ENCODE measurements around the gene KLK7.

KLK7 gene

GRCh38 chr19:50983625-50984292 lies at the start of gene KLK7:
Gene KLK7, minus strand, starts transcription at chr19:50983917. Its CDS starts 1,518 bp downstream, at chr19:50982399.
- no peaks in the 10 kb centered on the region for H3K36me3 ChIP-seq (ENCODE audit: control insufficient read depth, insufficient read depth, low read length)
- H3K9ac ChIP-seq (ENCODE audit: low read length), result no peak within 1 kb of the TSS
- H3K4me1 ChIP-seq (ENCODE audit: control insufficient read depth, insufficient read depth, low read length), result peaks cover 6% of the 10 kb centered on the region
- H3K9me3 ChIP-seq (ENCODE audit: control insufficient read depth, low read length), result no peaks in the 10 kb centered on the region
- peaks cover 18% of the 10 kb centered on the region for H3K27me3 ChIP-seq (ENCODE audit: control insufficient read depth, insufficient read depth, low read length)
- no peak within 1 kb of the TSS for H3K4me3 ChIP-seq (ENCODE audit: low read length)

DNA sequence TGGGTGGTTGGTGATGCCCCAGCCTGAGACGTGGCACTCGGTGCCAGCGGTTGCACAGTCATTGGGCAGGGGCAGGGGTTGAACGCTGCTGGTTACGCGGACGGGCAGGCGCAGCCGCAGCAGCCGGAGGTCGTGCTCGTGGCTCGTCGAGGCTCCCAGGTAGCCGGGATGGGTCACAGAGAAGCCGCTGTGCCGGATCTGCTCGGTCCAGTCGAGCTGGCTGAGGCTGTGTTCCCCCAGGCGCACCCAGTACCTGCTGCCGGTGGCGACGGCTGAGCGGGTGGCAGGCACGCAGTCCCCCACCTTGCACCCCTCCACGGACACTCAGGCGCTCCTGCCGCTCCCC lies 48.1 kb upstream of the KLK7 start:
- peaks cover 1% of the 10 kb centered on the region for H3K4me1 ChIP-seq (ENCODE audit: control insufficient read depth, insufficient read depth, low read length)
- H3K9me3 ChIP-seq (ENCODE audit: control insufficient read depth, low read length), result no peaks in the 10 kb centered on the region
- H3K36me3 ChIP-seq (ENCODE audit: control insufficient read depth, insufficient read depth, low read length), result no peaks in the 10 kb centered on the region
- H3K4me3 ChIP-seq (ENCODE audit: low read length), result no peak overlapping the region
- no peak overlapping the region for H3K9ac ChIP-seq (ENCODE audit: low read length)
- peaks cover 3% of the 10 kb centered on the region for H3K27me3 ChIP-seq (ENCODE audit: control insufficient read depth, insufficient read depth, low read length)

- Histone ChIP-seq H3K4me1 (ENCODE audit: control insufficient read depth, insufficient read depth, low read length) (peaks cover 6% of the 10 kb centered on the region), H3K36me3 (ENCODE audit: control insufficient read depth, insufficient read depth, low read length) (no peaks in the 10 kb centered on the region), H3K9ac (ENCODE audit: low read length) (no peak overlapping the region), H3K9me3 (ENCODE audit: control insufficient read depth, low read length) (no peaks in the 10 kb centered on the region), H3K27me3 (ENCODE audit: control insufficient read depth, insufficient read depth, low read length) (peaks cover 3% of the 10 kb centered on the region), H3K4me3 (ENCODE audit: low read length) (no peak overlapping the region)
These were observed 47.6 kb upstream of the KLK7 start for GRCh38 chr19:51031220-51031879.

DNA sequence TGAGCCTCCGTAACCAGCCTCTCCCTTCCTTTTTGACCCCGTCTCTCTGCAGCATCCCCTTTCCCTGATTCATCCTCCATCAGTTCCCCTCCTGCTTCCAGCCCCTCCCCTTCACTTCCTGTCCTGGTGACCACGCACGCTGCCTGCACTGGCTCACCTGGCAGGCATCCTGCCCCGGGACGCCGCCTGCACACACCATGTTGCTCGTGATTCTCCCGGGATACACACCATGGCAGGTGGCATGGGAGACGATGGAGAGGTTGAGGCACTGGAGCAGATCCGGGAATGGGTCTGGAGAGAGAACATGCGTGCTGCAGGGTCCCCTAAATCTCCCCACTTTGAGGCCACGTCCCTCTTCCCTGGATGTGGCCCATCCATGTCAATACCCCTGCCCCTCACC lies 46.9 kb upstream of the KLK7 start:
- peaks cover 3% of the 10 kb centered on the region for H3K27me3 ChIP-seq (ENCODE audit: control insufficient read depth, insufficient read depth, low read length)

DNA sequence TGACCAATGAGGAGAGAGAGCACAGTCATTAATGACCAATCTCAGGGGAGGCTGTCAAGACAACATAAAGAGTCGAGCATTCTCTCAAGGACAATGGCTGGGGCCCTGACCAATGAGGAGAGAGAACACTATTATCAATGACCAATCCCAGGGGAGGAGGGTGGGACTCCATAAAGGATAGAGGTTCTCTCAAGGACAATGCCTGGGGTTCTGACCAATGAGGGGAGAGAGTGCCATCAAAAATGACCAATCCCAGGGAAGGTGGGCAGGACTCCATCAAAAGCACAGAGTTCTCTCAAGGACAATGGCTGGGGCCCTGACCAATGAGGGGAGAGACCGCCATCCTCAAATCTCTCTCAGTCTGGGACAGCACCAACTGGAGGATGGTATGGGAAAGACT lies 46.0 kb upstream of the KLK7 start:
- H3K27me3 ChIP-seq (ENCODE audit: control insufficient read depth, insufficient read depth, low read length), result peaks cover 3% of the 10 kb centered on the region
- H3K9ac ChIP-seq (ENCODE audit: low read length), result no peak overlapping the region
- no peak overlapping the region for H3K4me3 ChIP-seq (ENCODE audit: low read length)
- no peaks in the 10 kb centered on the region for H3K9me3 ChIP-seq (ENCODE audit: control insufficient read depth, low read length)
- no peaks in the 10 kb centered on the region for H3K36me3 ChIP-seq (ENCODE audit: control insufficient read depth, insufficient read depth, low read length)
- H3K4me1 ChIP-seq (ENCODE audit: control insufficient read depth, insufficient read depth, low read length), result peaks cover 15% of the 10 kb centered on the region

More for the DNA sequence above, 46.9 kb upstream of the KLK7 start:
- Histone ChIP-seq H3K36me3 (ENCODE audit: control insufficient read depth, insufficient read depth, low read length) (no peaks in the 10 kb centered on the region), H3K4me1 (ENCODE audit: control insufficient read depth, insufficient read depth, low read length) (peaks cover 11% of the 10 kb centered on the region), H3K4me3 (ENCODE audit: low read length) (no peak overlapping the region), H3K9me3 (ENCODE audit: control insufficient read depth, low read length) (no peaks in the 10 kb centered on the region), H3K9ac (ENCODE audit: low read length) (no peak overlapping the region)

GRCh38 chr19:51027873-51028272 lies 44.2 kb upstream of the KLK7 start:
- Histone ChIP-seq H3K9me3 (ENCODE audit: control insufficient read depth, low read length) (no peaks in the 10 kb centered on the region), H3K27me3 (ENCODE audit: control insufficient read depth, insufficient read depth, low read length) (peaks cover 3% of the 10 kb centered on the region)

DNA sequence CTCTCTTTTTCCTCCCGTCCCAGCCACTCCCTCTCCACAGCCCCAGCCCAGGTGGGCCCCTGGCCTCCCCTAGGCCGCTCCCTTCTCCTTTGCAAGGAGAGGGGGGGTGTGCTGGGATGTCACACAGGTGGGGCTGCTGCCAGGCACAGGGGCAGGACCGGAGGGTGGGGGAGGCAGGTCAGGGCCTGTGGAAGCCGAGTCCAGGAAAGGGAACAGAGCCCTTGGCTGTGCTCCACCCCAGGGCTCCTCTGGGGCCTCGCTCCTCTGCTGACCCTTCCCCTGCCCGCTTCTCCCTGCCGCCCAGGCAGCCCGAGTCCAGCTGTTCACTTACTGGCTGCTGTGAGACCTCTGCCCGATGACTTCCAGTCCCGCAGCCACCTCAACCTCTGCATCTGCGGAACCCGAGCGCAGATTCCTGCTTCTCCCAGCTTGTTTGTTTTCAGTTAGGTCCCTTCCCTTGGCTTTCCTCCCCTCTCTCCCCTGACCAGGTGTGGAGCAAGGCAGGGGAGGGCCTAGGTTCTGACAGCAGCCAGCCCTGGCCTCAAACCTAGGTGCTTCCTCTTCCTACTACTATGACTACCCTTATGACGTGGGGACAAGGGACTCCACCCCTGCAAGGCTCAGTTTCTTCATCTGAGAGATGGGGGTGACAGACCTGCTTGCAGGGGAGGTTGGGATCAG lies 43.5 kb upstream of the KLK7 start:
- Histone ChIP-seq H3K27me3 (ENCODE audit: control insufficient read depth, insufficient read depth, low read length) (peaks cover 3% of the 10 kb centered on the region), H3K36me3 (ENCODE audit: control insufficient read depth, insufficient read depth, low read length) (no peaks in the 10 kb centered on the region), H3K9me3 (ENCODE audit: control insufficient read depth, low read length) (no peaks in the 10 kb centered on the region), H3K4me1 (ENCODE audit: control insufficient read depth, insufficient read depth, low read length) (peaks cover 15% of the 10 kb centered on the region), H3K9ac (ENCODE audit: low read length) (peak overlapping the region; percentile 84), H3K4me3 (ENCODE audit: low read length) (peak overlapping the region; percentile 49)

More at GRCh38 chr19:51027873-51028272, 44.2 kb upstream of the KLK7 start:
- H3K4me3 ChIP-seq (ENCODE audit: low read length), result no peak overlapping the region
- H3K4me1 ChIP-seq (ENCODE audit: control insufficient read depth, insufficient read depth, low read length), result peaks cover 15% of the 10 kb centered on the region
- no peak overlapping the region for H3K9ac ChIP-seq (ENCODE audit: low read length)
- H3K36me3 ChIP-seq (ENCODE audit: control insufficient read depth, insufficient read depth, low read length), result no peaks in the 10 kb centered on the region

DNA sequence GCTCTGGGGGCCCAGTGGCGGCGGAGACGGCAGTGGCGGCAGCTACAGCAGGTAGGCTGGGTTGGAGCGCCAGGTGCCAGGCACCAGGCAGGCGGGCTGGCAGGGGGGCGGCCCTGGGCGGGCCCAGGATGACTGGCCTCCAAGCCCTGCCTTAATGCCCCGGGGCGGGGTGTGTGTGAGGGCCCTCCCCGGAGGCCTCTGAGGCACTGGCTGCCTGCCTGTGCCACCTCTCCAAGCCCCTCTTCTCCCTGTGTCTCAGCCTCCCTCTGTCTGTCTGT lies 42.8 kb upstream of the KLK7 start, which contains the start of gene KLK11:
Gene KLK11, minus strand, starts transcription at position 63 of the 278 bp plus-strand sequence. CDS start 985 bp downstream, outside the sequence.
- H3K9ac ChIP-seq (ENCODE audit: low read length), result peak within 1 kb of the TSS; percentile 84
- peak within 1 kb of the TSS; percentile 49 for H3K4me3 ChIP-seq (ENCODE audit: low read length)
- peaks cover 3% of the 10 kb centered on the region for H3K27me3 ChIP-seq (ENCODE audit: control insufficient read depth, insufficient read depth, low read length)
- H3K9me3 ChIP-seq (ENCODE audit: control insufficient read depth, low read length), result no peaks in the 10 kb centered on the region
- H3K4me1 ChIP-seq (ENCODE audit: control insufficient read depth, insufficient read depth, low read length), result peaks cover 15% of the 10 kb centered on the region
- H3K36me3 ChIP-seq (ENCODE audit: control insufficient read depth, insufficient read depth, low read length), result no peaks in the 10 kb centered on the region

DNA sequence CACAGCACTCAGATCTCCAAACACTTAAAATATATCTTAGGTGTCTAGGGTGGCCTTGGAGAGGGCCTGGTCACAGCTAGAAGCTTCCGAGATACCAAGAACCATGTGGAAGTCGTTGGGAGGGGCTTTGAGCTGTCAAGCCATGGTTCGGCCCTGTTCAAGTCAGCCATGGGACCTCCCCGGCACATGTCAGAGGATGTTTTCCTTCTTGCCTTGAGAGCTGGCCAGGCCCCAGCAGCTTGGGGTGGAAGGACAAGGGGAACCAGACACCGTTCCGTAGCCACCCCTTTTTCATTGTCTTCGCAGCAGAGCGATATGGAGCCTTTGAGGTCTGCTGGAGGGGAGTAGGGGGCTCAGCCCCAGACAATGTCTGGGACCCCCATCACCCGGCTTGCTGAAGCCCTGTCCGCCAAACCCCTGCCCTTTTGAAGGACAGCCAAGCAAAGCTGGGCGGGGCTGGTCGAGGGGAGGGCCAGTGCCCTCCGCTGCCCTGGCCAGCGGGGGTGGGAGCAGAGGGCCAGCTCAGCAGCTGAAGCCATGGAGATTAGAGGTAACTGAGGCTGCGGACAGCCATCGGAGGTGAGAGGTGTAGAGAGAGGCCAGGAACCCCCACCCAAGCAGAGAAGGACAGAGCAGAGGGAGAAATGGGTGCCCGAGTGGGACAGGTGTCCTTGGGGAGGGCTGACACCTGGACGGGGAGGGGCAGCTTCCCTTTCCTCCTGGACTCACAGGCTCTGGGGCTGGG lies 42.3 kb upstream of the KLK7 start:
- H3K27me3 ChIP-seq (ENCODE audit: control insufficient read depth, insufficient read depth, low read length), result peaks cover 3% of the 10 kb centered on the region
- H3K4me3 ChIP-seq (ENCODE audit: low read length), result peak overlapping the region; percentile 49

DNA sequence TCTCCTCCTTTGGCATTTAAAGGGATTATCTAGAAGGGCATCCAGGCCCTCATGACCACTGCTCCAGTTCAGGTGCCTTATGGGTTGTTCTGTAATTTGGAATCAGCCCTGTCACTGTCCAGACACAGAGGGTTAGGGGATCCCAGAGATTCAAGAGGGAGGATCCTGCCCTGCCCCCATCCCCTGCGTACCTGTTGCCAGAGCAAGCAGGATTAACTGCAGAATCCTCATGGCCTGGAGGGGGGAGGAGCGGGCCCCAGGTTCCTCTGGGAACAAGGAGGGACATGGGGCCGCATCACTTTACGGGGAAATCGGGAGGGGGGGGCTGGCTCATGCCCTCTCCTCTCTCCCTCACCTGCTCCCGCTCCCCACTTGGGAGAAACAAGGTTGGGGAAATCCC lies 41.7 kb upstream of the KLK7 start:
- Histone ChIP-seq H3K4me1 (ENCODE audit: control insufficient read depth, insufficient read depth, low read length) (peaks cover 15% of the 10 kb centered on the region), H3K27me3 (ENCODE audit: control insufficient read depth, insufficient read depth, low read length) (peaks cover 1% of the 10 kb centered on the region), H3K4me3 (ENCODE audit: low read length) (no peak overlapping the region), H3K36me3 (ENCODE audit: control insufficient read depth, insufficient read depth, low read length) (no peaks in the 10 kb centered on the region), H3K9me3 (ENCODE audit: control insufficient read depth, low read length) (no peaks in the 10 kb centered on the region), H3K9ac (ENCODE audit: low read length) (no peak overlapping the region)

More for the DNA sequence above, 42.3 kb upstream of the KLK7 start:
- Histone ChIP-seq H3K9ac (ENCODE audit: low read length) (peak overlapping the region; percentile 84), H3K36me3 (ENCODE audit: control insufficient read depth, insufficient read depth, low read length) (no peaks in the 10 kb centered on the region), H3K9me3 (ENCODE audit: control insufficient read depth, low read length) (no peaks in the 10 kb centered on the region), H3K4me1 (ENCODE audit: control insufficient read depth, insufficient read depth, low read length) (peaks cover 15% of the 10 kb centered on the region)

- Histone ChIP-seq H3K4me3 (ENCODE audit: low read length) (no peak overlapping the region), H3K9me3 (ENCODE audit: control insufficient read depth, low read length) (no peaks in the 10 kb centered on the region), H3K36me3 (ENCODE audit: control insufficient read depth, insufficient read depth, low read length) (no peaks in the 10 kb centered on the region), H3K9ac (ENCODE audit: low read length) (no peak overlapping the region), H3K4me1 (ENCODE audit: control insufficient read depth, insufficient read depth, low read length) (peaks cover 15% of the 10 kb centered on the region), H3K27me3 (ENCODE audit: control insufficient read depth, insufficient read depth, low read length) (peaks cover 6% of the 10 kb centered on the region)
These were observed 41.2 kb upstream of the KLK7 start for GRCh38 chr19:51024924-51025323.

DNA sequence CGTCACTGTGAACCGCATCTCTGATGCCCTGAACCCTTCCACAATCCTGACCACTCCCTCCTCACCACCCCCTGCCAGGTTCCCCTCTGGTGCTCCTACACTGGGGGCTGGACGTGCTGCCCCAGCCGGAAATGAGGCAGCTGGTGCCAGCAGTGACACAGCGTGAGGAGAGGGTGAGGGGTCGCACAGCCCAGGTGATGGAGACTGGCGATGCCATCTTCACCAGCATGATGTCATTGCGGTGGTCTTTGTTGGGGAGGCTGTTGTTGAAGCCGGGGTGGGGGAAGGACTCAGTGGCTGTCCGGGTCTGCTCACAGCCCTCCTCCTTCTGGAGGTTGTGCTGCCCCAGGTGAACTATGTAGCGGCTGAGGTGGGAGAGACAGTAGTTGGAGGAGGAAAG lies 40.2 kb upstream of the KLK7 start:
- Histone ChIP-seq H3K9me3 (ENCODE audit: control insufficient read depth, low read length) (no peaks in the 10 kb centered on the region), H3K4me3 (ENCODE audit: low read length) (no peak overlapping the region), H3K9ac (ENCODE audit: low read length) (no peak overlapping the region), H3K4me1 (ENCODE audit: control insufficient read depth, insufficient read depth, low read length) (peaks cover 21% of the 10 kb centered on the region), H3K27me3 (ENCODE audit: control insufficient read depth, insufficient read depth, low read length) (peaks cover 14% of the 10 kb centered on the region), H3K36me3 (ENCODE audit: control insufficient read depth, insufficient read depth, low read length) (no peaks in the 10 kb centered on the region)

Data from mucosa of stomach (tissue), 1 donor.